Type B pancreatic cell (in vitro differentiated cells): ENCODE results near the gene PEAK1. TPM values are rescaled to one million over a fixed set of nuclear protein-coding genes. Genes with fewer than 3 reads are reported as not detected.

Experiments used
- DNase-seq: peaks from one replicate; pipeline ENCODE4 v3.0.0; 2021; ENCODE audit warnings: mixed read lengths; ENCODE audit not compliant: unreplicated experiment; ENCODE audit errors: extremely low spot score
- H3K27ac Mint-ChIP-seq: 2 replicates; pipeline ENCODE4 v1.8.0; 2021; ENCODE audit warnings: mild to moderate bottlenecking, mixed read lengths
- H3K27me3 Mint-ChIP-seq: 2 replicates; pipeline ENCODE4 v1.8.0; 2021; ENCODE audit warnings: mixed read lengths
- H3K36me3 Mint-ChIP-seq: 2 replicates; pipeline ENCODE4 v1.8.0; 2021; ENCODE audit warnings: mixed read lengths
- H3K4me1 Mint-ChIP-seq: one replicate; pipeline ENCODE4 v1.8.0; 2021; ENCODE audit warnings: mixed read lengths; ENCODE audit not compliant: unreplicated experiment
- H3K4me3 Mint-ChIP-seq: 2 replicates; pipeline ENCODE4 v1.8.0; 2021; ENCODE audit warnings: mild to moderate bottlenecking, mixed read lengths
- H3K9me3 Mint-ChIP-seq: 2 replicates; pipeline ENCODE4 v1.8.0; 2021; ENCODE audit warnings: mixed read lengths
- CTCF ChIP-seq: fragments of 200-600 bp; sonication (generic); conservative IDR thresholded peaks from 2 replicates; pipeline ENCODE4 v1.5.0; 2021; ENCODE audit warnings: antibody characterized with exemption, mild to moderate bottlenecking
- total RNA-seq: library from RNA; stranded (reverse); gene quantifications from 2 replicates; pipeline ENCODE4 v1.2.1, GENCODE V29; 2021; ENCODE audit warnings: low replicate concordance

The PEAK1 gene
- total RNA-seq, 1 donor from 2014 or later, result 35.0 TPM

- no peak overlapping the region for H3K27ac Mint-ChIP-seq
- H3K4me3 Mint-ChIP-seq, result no peak overlapping the region
- H3K27me3 Mint-ChIP-seq, result no peaks in the 10 kb centered on the region
Observed at GRCh38 chr15:77367631-77368030, 52.3 kb downstream of the PEAK1 start.

GRCh38 chr15:77361456-77361855 lies 58.4 kb downstream of the PEAK1 start:
- no peak for DNase-seq
- H3K4me1 Mint-ChIP-seq, result no peaks in the 10 kb centered on the region
- peaks cover 11% of the 10 kb centered on the region for H3K36me3 Mint-ChIP-seq
- H3K27ac Mint-ChIP-seq, result no peak overlapping the region
- H3K9me3 Mint-ChIP-seq, result no peaks in the 10 kb centered on the region
- TF ChIP-seq CTCF, result no peak
- no peak overlapping the region for H3K4me3 Mint-ChIP-seq
- H3K27me3 Mint-ChIP-seq, result no peaks in the 10 kb centered on the region

More at GRCh38 chr15:77367631-77368030, 52.3 kb downstream of the PEAK1 start:
- TF ChIP-seq CTCF, result no peak
- Mint-ChIP-seq H3K36me3 (peaks cover 4% of the 10 kb centered on the region), H3K9me3 (peaks cover under 1% of the 10 kb centered on the region), H3K4me1 (no peaks in the 10 kb centered on the region)
- DNase-seq, result no peak

- no peak for DNase-seq
- Mint-ChIP-seq H3K27ac (no peak overlapping the region), H3K9me3 (no peaks in the 10 kb centered on the region), H3K4me3 (no peak overlapping the region), H3K27me3 (no peaks in the 10 kb centered on the region), H3K36me3 (peaks cover 7% of the 10 kb centered on the region), H3K4me1 (no peaks in the 10 kb centered on the region)
- no peak for TF ChIP-seq CTCF
Observed at GRCh38 chr15:77358545-77359240, 61.2 kb downstream of the PEAK1 start.

GRCh38 chr15:77356305-77356704 lies 63.6 kb downstream of the PEAK1 start:
- H3K4me1 Mint-ChIP-seq, result no peaks in the 10 kb centered on the region
- peaks cover 7% of the 10 kb centered on the region for H3K36me3 Mint-ChIP-seq
- TF ChIP-seq CTCF, result no peak
- H3K27me3 Mint-ChIP-seq, result no peaks in the 10 kb centered on the region
- DNase-seq, result no peak
- H3K9me3 Mint-ChIP-seq, result no peaks in the 10 kb centered on the region
- H3K27ac Mint-ChIP-seq, result no peak overlapping the region
- H3K4me3 Mint-ChIP-seq, result no peak overlapping the region

- DNase-seq, result no peak
- Mint-ChIP-seq H3K27ac (no peak overlapping the region), H3K4me1 (no peaks in the 10 kb centered on the region), H3K4me3 (no peak overlapping the region), H3K27me3 (no peaks in the 10 kb centered on the region), H3K36me3 (peaks cover 7% of the 10 kb centered on the region), H3K9me3 (no peaks in the 10 kb centered on the region)
- no peak for TF ChIP-seq CTCF
Observed at GRCh38 chr15:77355321-77355720, 64.6 kb downstream of the PEAK1 start.
